ENCODE results near the gene RABIF.

DNA sequence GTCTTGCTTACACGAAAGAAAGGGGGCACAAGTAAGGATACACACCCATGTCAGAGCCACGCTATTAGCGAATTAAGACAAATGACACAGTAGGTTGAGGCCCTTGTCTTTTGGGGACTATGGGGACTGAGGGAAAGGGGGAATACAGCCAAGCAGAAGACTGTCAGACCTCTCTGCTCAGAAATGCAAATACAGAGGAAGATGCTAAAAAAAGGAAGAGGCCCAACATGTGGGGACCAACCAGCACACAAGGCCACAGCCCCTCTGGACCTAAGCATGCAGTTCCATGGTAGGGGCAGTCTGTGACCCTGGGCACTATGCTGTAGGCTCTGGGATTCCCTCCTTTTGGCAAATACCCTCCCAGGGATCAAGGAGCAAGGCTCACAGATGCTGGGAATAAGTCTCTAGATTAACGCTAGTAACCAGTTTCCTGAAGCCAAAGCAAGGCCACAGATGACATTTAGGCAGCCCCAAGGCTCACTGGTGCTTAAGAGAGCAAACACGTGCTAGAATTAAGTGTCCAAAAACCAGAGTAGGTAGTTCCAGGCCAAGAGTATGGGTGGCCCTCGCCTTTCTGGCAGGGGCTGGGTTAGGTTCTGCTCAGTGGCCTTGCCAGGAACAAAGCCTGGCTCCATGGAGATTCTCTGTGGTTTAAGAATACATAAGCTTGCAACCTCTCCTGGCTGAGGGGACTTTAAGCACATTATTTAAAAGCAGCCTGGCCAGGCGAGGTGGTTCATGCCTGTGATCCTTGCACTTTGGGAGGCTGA lies 38.2 kb downstream of the RABIF start:
- TF ChIP-seq, protein P1, sequence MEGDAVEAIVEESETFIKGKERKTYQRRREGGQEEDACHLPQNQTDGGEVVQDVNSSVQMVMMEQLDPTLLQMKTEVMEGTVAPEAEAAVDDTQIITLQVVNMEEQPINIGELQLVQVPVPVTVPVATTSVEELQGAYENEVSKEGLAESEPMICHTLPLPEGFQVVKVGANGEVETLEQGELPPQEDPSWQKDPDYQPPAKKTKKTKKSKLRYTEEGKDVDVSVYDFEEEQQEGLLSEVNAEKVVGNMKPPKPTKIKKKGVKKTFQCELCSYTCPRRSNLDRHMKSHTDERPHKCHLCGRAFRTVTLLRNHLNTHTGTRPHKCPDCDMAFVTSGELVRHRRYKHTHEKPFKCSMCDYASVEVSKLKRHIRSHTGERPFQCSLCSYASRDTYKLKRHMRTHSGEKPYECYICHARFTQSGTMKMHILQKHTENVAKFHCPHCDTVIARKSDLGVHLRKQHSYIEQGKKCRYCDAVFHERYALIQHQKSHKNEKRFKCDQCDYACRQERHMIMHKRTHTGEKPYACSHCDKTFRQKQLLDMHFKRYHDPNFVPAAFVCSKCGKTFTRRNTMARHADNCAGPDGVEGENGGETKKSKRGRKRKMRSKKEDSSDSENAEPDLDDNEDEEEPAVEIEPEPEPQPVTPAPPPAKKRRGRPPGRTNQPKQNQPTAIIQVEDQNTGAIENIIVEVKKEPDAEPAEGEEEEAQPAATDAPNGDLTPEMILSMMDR (IDR thresholded peaks at IDR 0.05): no peak
- no peak for TF ChIP-seq EP300 (IDR thresholded peaks at IDR 0.05)
